GM12801 (cell line): ENCODE data around the gene INTS13.

Experiments
- TF ChIP-seq, protein P1 (sequence below): IDR thresholded peaks from one replicate; pipeline ENCODE4 v1.5.1; 2011; ENCODE audit warnings: control low read depth; ENCODE audit not compliant: insufficient read length; ENCODE audit errors: extremely low read depth

The INTS13 gene

DNA sequence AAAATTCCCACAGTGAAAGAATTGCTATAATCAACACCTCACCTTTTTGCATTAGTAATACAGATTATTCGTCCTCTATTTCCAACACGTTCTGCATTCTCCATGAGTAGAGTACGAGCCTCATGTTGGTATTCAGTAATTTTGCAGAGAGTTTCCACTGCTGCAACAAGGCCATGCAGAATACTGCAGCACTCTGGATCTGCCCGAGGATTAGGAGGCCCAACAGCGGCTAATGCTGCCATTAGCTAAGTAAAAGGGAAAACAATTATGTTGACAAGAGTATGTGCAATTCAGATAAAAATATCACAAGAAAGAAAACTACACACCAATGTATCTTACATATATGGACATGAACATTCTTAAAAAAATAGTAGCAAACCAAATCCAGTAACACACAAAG is 9.1 kb downstream of the INTS13 start:
- TF ChIP-seq, protein P1, sequence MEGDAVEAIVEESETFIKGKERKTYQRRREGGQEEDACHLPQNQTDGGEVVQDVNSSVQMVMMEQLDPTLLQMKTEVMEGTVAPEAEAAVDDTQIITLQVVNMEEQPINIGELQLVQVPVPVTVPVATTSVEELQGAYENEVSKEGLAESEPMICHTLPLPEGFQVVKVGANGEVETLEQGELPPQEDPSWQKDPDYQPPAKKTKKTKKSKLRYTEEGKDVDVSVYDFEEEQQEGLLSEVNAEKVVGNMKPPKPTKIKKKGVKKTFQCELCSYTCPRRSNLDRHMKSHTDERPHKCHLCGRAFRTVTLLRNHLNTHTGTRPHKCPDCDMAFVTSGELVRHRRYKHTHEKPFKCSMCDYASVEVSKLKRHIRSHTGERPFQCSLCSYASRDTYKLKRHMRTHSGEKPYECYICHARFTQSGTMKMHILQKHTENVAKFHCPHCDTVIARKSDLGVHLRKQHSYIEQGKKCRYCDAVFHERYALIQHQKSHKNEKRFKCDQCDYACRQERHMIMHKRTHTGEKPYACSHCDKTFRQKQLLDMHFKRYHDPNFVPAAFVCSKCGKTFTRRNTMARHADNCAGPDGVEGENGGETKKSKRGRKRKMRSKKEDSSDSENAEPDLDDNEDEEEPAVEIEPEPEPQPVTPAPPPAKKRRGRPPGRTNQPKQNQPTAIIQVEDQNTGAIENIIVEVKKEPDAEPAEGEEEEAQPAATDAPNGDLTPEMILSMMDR: no peak

DNA sequence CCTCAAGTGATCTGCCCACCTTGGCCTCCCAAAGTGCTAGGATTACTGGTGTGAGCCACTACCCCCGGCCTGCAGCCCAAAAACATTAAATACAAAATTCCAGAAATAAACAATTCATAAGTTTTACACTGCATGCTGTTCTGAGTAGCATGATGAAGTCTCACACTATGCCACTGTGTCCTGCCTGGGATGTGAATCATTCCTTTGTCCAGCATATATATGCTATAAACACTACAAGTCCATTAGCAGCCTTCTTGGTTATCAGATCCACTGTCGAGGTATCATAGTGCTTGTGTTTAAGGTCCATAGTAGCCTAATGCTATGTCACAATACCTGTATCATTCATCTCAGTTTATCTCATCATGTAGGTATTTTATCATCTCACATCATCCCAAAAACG is 15.9 kb downstream of the INTS13 start:
- TF ChIP-seq, protein P1: no peak

DNA sequence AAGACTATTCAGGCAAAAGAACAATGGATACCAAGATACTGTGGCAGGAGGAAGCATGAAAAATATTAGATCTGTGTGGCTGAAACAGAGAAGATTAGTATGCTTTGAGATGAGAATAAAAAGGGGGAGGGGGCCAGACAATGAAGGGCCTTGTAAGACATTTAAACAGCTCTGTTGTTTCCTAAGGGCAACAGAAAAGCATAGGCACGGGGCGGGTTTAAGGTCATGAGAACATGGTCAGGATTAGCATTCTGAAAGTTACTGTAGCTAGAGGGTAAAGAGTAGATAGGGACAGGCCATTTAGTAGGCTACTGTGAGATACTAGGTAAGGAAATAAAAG is 18.6 kb downstream of the INTS13 start:
- TF ChIP-seq, protein P1: no peak

DNA sequence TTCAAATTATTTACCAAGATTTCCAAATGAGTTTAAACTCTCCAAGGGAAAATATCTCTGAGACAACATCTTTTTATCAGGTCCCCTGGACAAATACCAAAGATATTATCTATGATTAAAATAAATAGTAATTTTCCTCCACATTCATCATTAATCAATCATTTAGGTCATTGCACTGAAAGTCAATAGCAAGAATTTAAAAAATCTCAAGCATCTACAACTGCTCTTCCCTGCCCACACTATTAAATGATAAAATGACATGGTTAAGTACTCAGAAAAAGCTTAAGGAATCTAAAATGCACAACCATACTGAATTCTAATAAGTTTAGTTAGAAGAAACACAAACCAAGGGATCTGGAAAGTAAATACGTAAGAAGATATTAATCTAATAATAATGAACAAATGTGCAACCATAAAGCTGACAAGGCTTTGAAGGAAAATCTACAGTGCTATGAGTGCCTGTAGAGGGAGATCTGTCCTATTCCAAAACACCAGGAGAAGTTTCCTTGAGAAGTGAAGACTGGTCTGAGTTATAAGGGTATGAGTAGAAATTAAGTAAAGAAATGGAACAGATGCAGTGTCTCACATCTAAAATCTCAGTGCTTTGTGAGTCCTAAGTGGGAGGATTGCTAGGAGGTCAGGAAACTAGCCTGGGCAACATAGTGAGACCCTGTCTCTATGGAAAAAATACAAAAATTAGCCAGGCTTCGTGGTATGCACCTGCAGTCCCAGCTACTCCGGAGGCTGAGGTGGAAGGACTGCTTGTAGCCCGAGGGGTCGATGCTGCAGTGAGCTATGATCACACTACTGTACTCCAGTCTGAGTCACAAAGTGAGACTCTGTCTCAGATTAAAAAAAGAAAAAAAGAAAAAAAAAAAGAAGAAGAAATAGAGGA is 19.2 kb downstream of the INTS13 start:
- TF ChIP-seq, protein P1: no peak

DNA sequence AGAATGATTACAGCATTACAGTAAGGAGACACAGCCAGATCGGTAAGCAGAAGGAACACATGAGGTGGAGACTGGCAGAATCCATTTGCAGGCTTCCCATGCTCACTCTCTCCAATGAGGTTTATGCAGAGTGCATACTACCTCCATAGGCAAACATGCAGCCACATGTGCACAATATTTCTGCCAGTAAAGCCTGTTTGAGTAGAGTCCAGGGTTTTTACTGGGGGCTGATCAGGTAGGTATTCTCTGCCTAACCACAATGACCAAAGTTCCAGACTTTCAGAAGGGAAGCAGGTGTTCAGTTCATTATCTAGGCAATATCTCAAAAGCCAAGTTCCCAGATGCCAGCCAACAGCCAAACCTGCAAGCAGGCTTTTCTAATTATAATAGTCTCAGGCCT is 31.1 kb downstream of the INTS13 start:
- TF ChIP-seq, protein P1: no peak

DNA sequence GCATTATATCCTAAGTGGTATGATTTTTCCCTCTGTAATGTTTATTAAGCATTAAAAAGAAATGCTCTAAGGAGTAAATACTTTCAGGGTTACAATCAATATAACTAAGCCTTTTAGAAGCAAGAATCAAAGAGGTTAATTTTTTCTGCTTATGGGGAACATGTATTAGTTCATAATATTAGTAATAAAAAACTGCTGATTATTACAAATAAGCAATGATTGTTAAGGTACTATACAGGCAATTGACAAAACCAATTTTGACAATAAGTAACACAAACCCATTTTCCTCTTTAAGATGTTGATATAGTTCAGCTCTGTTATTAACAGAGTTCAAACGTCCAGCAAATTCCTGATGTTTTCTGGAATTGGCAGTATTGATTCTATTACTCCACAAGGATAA is 31.8 kb downstream of the INTS13 start:
- TF ChIP-seq, protein P1: no peak

DNA sequence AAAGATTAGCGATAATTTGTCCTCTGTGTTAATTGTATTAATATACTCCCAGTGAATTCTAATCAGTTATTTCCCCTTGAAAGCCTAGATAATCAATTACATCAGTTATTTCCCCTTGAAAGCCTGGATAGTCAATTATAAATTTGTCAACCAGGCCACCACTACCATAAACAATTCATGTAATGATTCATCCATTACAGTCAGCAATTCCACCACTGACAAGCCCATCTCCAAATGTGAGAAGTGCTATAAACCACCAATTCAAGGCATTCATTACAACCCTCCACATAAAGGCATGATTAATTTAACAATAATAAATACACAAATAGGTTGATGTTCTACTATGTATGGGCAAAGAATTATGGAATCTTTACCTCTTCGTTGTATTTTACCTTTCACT is 40.9 kb downstream of the INTS13 start:
- TF ChIP-seq, protein P1: no peak
